Esophagus muscularis mucosa (tissue), 3 donors: Measurements from ENCODE around the gene KLRD1.
"Not testable (repeated sequence)": the region's sequence is repeated elsewhere in the genome, so short reads cannot be mapped to it uniquely, and the experiment has no call there.

Source experiments
- POLR2A ChIP-seq: fragments of 450-650 bp; IDR thresholded peaks from one replicate; pipeline ENCODE4 v1.6.1; 2017; ENCODE audit warnings: antibody characterized with exemption, moderate library complexity, mild to moderate bottlenecking, low read depth
- TF ChIP-seq, protein P1 (sequence below), 3 experiments: fragments of 200-600 bp in 2 of 3; fragments of 450-650 bp in 1 of 3; sonication (generic) in 2 of 3; IDR thresholded peaks; one replicate each; pipeline ENCODE4 v1.5.1; 2017 to 2019; ENCODE audit warnings: antibody characterized with exemption in 3 of 3, mild to moderate bottlenecking in 2 of 3, moderate library complexity in 1 of 3

DNA sequence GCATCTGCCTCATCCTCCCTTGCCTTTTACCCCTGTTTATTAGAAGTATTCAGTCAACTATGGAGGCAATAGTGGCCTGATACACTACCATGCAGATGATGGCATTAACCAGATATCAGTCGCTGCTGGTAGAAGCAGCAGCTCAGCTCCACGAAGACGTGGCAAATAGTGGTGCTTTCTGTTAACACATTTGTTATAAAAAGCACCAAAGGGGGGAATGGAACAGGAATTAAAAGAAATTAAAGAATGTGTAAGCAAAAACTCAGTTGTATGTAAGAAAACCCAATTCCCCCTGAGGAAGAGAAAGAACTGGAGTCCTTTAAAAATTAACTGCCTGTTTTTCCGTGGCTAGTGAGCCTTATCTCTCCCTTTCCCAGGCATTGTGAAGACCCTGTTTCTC lies 60.0 kb downstream of the KLRD1 start:
- TF ChIP-seq, protein P1, sequence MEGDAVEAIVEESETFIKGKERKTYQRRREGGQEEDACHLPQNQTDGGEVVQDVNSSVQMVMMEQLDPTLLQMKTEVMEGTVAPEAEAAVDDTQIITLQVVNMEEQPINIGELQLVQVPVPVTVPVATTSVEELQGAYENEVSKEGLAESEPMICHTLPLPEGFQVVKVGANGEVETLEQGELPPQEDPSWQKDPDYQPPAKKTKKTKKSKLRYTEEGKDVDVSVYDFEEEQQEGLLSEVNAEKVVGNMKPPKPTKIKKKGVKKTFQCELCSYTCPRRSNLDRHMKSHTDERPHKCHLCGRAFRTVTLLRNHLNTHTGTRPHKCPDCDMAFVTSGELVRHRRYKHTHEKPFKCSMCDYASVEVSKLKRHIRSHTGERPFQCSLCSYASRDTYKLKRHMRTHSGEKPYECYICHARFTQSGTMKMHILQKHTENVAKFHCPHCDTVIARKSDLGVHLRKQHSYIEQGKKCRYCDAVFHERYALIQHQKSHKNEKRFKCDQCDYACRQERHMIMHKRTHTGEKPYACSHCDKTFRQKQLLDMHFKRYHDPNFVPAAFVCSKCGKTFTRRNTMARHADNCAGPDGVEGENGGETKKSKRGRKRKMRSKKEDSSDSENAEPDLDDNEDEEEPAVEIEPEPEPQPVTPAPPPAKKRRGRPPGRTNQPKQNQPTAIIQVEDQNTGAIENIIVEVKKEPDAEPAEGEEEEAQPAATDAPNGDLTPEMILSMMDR (IDR thresholded peaks at IDR 0.05), result not testable (repeated sequence)
- TF ChIP-seq POLR2A, result not testable (repeated sequence)
